M059J (cell line): ENCODE measurements around the gene FGFR2. TPM values are rescaled to one million over a fixed set of nuclear protein-coding genes. Genes with fewer than 3 reads are reported as not detected.

Experiments
- DNase-seq: peaks from one replicate; pipeline ENCODE4 v3.0.0-alpha.2; 2012; ENCODE audit warnings: low read depth
- total RNA-seq: library from RNA; depleted of rRNA; stranded (reverse); fragments of >200 nt; shearing (Covaris generic); gene quantifications from 2 replicates; pipeline ENCODE4 v1.2.3, GENCODE V29; 2014

FGFR2 gene
- total RNA-seq, 1 experiment from 2014 or later = 6.8 TPM

DNA sequence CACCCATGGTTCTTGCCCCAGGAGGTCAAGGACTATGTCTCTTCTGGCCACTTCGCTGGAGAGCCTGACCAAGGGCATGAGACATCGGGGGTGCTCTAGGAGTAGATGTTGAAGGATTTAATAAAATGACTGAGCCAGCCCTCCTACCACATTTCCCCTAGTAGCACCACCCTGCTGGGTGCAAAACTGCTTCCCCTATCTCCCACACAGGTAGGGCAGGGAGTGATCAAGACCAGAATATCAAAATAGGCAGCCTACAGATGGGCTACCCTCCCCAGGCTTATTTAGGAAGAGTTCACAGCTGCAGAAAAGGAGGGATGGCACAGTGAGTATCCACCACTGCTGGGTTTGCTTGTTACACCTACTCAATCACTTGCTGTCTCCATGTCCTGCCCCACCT is 103.9 kb downstream of the FGFR2 start:
- no peak for DNase-seq

DNA sequence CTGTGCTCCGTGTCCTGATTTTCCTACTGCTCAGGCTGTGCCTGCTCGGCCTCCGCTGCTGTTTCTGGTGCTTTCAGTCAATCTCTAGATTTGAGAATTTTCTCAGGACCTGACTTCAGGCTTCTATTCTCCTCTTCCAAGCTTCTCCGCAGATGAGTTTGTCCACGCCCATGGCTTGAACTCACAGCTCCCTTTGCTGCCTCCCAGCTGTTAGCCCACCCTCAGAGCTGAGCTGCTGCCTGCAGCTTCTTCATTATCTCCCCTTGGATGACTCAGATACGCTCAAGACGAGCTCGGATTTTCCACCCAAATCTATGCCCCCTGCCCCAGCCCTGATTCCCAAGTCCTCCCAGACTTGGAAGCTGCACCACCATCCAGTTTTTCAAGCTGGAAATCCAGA is 104.7 kb downstream of the FGFR2 start:
- no peak for DNase-seq

DNA sequence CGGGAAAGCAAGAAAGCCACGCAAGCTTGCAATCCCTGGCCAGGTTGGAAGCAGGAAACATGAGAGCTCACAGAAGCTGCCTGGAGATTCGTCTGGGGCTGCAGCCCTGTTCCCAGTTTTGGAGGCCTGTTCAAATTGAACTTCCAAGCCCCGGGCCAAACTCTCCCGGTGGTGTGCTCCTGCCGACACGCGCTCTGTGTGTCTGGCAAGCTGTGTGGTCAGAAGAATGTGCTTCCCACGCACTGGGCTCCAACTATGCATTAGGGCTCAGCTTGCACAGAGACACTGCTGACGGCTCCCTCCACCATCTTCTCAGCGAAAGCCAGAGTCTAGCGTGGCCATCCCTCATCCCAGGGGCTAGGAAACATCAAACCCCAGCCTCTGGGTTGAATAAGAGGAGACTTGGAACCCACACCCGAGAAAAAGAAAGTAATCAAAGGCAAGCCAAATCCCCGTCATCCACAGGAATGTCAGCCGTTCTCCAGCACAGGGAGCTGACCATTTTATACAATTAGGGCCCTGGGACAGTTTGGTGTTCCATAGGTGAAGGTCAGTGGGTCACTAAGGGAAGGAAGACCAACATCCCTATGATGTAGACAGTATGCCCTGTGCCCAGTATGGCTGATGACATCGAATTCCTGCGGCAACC is 107.2 kb downstream of the FGFR2 start:
- DNase-seq = no peak

DNA sequence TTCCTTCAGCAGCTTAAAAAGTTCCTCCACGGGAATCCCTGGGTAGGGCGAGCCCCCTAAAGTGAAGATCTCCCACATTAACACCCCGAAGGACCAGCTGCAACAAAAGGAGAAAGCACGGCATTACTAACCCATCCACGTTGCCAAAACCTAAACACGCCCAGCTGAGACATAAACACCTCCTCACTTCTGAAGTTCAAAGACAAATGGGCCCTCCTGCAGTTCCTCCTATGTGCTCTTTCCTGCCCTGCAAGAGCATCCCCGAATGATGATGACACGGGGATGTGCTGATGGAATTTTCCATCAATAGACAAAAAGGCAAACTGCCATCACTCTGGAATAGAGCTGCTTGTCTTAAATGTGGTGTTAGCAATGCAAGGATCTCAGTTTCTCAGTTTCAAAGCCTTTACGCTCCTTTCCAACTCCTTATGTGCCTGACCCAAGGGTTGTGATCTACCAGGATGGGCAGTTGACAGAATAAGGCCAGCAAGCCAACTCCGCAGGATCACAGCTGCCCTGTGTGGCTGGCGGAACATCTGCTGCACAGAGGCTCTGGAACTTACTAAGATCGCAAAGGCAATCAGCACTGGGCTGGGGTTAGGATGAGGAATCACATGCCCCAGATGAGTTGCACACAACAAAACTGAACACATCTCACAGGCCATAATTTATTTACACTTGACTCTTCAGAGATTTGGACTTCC is 112.7 kb downstream of the FGFR2 start:
- no peak for DNase-seq

DNA sequence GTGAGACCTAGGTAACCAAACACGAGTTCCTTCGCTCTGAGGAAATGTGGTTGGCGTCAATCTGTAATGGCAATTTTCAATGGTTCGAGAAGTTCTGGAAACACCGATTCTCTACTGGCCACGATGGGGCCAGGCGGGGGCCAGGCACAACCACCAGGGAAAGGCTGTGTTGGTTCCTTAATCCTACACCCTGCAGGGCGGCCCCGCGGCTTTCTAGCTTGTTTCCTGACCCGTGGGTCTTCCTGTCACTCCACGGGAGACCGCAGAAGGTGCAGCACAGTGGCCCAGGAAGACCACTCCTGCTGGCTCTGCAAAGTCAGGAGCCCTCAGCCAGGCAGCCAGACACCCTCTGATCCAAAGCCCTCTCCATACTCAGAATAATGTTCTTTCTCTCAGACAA is 113.4 kb downstream of the FGFR2 start:
- DNase-seq = no peak

DNA sequence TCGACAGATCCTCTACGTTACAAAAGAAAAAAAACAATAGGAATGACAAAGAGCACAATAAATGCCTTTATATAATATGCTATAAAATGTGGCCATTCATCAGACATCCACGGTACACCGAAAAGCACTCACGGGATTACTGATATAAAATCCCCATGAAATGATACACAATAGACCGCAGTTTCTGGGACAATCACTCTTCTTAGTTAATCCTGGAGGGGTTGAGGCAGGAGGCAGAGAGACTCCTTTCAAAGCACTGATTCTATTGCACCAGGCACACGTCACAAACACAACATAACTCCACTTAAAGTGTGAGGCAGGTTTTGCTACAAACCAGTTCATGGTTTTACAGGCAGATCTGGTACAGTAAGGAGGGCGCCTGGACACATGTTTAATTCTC is 113.8 kb downstream of the FGFR2 start:
- no peak for DNase-seq

DNA sequence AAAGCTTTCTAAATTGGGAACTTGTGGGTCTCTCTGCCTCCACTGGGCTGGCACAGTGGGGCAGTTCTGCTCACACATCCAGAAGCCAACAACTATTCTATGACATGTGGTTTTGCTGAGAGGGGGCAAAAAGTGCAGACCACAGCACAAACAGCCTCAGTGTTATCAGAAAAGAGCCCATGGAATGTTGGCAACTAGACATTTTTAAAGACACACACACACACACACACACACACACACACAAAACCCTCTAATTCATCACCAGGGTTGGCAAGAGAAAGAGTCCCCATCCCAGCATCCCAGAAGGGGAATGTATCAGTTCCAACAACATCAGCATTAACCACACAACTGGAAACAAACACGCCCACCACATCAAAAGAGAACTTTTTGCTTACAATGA is 117.1 kb downstream of the FGFR2 start:
- no peak for DNase-seq

DNA sequence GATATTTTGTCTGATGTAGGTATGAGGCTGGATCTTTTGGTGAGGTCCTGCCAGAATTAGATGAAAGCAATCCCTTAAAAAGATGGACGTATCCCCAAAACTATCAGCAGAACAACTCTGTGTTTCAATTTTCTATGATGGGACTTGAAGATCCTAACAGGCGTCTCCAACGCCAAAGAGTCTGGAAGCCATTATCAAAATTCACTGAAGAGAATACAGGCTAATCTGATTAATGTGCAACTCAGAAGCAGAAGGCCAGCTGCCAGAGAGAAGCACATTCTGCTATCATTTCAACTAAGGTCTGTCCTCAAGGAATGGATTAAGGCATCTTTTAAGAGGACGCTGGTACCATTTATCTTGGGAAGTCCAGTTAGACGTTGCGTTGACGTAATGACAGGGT is 119.7 kb downstream of the FGFR2 start:
- no peak for DNase-seq

DNA sequence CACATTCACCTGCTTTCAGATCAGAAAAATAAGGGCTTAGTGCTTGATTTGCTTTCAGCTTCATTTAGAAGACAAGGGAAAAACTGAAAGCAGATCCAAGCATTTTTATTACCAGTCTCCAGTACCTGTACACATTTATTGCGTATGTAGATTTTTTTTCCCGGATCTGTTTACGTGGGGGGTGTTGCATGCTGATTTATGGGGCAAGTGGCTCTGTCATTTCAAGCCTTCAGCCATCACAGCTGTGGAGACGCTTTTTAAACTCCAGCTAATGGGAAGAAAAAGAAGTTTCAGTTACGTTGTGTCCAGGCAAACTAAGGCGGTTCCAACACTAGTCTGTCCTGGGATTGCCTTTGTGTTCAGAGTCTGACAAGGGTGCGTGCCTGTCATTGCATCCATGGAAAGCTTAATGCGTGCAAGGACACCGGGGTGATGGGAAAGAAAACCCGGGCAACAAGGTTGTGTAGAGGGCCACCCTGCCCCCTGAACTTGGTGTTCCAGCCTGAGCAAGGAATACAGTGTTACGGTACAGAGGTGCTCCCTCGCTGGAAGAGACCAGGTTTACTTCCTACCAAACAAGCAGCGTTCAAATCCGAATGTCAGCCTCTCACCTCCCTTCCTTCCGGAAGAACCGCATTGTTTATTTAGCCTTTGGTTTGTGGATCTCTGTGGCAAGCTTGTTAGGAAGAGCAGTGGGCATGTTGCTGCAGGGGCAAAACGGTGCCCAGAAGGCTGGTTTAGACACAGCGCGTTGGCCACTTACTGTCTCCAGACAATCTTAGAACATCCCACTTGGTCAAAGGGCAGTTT is 128.2 kb downstream of the FGFR2 start:
- no peak for DNase-seq

DNA sequence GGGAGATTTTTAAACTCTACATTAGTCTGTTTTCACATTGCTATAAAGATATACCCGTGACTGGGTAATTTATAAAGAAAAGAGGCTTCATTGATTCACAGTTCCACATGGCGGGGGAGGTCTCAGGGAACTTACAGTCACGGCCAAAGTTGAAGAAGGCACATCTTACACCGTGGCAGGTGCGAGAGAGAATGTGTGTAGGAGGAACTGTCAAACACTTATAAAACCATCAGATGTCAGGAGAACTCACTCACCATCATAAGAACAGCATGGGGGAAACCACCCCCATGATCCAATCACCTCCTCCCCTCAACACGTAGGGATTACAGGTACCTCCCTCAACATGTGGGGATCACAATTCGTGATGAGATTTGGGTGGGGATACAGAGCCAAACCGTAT is 129.5 kb downstream of the FGFR2 start:
- no peak for DNase-seq

DNA sequence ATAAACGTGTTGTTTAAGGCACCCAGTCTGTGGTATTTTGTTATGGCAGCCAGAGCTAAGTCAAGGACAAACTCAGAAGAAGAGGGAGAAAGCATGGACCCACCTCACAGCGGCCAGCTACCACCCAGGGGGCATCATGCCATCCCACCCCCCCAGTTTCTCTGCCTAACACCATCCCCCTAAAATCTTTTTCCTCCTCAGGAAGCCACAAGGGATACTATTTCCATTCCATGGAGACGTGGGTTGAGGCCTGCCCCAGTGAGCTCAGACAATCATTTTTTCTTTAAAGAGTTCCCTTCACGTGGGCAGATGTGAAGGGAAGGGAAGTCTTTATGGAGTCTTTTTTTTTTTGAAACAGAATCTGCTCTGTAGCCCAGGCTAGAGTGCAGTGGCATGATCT is 131.8 kb downstream of the FGFR2 start:
- no peak for DNase-seq

DNA sequence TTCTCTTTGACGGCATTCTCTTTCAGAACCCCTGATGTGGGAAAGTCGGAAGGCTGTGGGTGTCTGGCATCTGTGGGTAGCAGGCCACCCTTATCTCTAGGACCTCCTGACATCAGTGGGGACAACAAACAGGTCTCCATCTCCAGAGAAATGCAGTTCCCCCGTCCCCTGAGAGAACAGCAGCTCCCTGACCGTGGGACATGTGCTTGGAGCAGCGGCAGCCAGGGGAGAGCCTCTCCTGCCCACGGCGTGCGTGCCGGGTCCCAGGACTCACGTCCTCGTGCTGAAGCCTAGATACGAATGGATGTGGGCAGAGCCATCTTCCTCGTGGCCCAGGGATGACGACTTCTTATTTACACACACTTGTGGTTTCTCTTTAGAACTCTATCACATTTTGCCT is 133.0 kb downstream of the FGFR2 start:
- no peak for DNase-seq

DNA sequence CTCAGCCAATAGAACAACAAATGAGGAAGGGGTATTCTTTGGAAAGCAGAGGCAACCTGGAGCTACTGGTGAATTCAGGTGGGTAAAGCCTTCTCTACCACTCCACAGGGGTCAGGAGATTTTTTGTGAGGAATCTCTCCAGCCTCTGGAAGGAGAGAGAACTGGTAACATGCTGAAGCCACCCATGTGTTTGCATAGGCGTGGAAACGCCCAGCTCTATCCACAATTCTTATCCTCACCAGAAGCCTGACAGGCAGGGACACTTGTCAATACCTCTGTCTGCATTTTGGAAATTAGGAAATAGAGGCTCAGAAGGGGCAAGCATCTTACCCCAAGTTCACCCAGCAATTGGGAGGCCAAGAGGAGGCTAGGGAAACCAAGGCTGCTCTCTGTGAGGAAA is 133.7 kb downstream of the FGFR2 start:
- DNase-seq = no peak

DNA sequence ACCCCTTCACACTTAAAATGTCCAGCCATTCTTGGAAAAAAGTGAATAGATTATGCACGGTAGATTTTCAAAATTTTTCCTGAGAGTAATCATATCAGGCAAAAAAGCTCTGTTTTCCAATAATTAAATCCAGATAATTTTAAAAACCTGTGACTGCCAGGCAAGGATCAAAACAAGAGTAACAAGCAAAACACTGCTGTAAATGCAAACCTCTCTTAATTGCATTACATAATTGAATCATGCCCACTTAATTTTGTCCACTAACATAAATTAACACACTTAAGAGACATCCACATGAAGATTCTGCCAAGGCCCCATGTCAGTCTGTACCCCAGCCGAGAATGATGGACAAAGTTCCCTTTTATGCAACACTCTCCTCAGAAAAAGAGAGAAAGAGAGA is 135.3 kb downstream of the FGFR2 start:
- no peak for DNase-seq

DNA sequence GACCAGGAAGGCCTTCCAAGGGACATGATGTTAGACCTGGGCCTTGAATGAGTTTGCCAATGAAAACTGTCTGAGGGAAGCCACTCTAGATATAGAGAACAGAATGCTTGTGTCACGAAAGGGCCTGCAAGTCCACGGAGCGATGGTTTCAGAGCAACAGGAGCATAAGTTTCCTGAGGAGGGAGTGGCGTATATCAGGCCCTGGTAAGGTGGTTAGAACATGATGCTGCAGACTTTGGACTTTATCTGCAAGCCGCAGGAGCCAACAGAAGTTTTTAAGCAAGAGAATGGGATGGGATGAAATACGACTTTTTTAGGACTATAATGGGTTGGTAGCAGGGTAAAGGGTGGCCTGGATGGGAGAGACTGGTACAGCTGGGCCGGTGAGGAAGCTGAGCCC is 136.0 kb downstream of the FGFR2 start:
- DNase-seq = no peak

DNA sequence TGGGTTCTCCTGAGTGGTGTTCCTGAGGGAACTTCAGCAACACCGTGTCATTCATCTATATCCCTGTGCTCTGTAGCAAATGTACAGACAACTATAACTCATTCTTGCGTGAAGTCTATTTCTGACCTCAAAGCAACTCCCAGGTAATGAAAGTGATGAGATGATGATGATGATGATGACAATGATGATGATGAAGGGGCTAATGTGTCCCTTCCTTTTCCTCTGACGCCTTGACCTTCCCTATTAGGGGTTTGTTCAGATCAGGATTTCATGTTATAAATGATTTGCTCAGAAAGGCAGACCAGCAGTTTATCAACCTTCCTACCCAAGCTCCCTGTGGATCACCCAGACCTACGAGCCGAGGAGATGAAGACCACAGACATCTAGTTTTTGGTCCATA is 136.9 kb downstream of the FGFR2 start:
- DNase-seq = no peak

DNA sequence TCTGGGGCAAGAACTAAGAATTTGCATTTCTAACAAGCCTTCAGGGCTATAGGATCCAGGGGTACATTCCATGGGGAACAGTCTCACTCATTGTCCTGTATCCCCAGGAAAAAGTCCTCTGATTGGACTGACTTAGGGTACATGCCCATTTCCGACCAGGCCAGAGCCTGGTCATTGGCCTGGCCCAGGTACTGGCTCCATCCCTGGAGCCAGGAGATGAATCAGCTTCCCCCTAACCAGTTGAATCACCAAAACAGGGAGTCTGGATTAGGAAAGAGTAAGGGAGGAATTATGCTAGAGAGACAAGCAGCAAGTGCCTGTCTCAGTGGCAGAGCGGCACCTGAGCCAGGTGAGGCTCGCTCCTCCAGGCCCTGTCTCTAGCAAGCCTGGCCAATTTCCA is 137.5 kb downstream of the FGFR2 start:
- DNase-seq = peak; percentile 63

DNA sequence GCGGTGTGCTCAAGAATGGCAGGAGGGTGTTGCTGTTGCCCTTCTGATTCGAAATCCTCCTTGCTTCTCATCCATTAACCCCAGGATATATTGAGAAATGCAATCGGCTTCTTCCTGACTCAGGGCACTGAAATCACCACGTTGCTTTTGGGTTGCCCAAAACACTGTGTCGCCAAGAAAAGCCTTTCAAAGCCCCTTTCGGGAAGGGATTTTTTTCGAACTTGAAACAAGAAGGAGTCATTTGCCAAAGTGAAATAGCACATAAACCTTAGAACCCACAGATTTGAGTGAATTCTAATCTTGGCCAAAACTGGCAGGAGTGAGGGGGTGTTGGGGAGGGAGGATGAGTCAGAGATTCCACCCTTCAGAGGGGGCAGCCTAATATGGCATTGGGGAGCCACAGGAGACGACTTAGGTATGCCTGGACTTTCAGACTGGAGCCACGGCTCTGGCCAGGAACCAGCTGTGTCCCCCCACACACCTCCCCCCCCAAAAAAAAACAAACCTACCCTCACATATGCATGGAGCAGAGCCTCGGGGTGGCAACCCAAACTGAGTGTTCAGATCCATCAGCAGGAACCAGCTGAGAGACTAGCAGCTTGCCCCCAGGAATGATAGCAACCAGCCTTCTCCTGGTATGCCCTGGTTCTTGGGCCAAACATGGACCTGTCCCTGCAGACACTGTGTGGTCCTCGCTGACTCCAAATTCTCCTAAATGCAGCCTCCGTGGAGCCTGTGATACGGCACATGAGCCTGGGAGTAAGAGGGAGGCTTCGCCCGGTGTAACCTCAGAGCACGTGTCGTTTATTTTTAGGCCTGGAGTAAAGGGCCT is 138.4 kb downstream of the FGFR2 start:
- DNase-seq = peak; percentile 83

DNA sequence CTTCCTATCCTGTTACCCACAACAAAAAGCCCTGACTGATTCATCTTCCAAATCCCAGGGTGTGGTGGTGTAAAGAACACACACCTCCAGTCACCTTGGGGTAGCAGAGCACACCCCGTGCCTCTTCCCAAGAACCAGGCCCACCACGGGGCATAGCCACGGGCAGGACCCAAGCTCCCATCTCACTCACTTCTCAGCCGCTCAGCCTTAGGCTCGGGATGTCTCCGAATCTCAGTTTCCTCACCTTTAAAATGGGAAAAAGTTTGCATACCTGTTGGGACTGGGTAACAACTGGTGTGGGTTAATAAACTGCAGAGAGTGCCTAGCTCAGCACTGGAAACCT is 139.0 kb downstream of the FGFR2 start:
- DNase-seq = peak; percentile 17

DNA sequence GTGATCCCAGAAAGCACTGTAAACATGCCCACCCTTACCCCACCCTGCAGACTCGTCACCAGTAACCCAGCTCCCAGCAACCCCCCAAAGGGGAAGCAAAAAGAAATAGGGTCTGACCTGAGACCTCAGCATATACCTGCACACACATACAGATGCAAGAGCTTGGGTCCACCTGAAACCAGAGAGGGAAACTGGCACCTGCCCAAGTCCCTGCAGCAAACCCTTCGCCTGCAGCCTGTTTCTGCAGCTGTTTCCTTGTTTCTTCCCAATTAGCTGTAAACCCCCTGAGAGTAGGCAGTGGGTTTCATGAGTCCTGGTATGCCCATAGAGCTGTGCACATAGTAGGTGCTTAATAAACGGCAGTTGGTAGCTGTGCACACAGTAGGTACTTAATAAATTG is 140.5 kb downstream of the FGFR2 start:
- no peak for DNase-seq

DNA sequence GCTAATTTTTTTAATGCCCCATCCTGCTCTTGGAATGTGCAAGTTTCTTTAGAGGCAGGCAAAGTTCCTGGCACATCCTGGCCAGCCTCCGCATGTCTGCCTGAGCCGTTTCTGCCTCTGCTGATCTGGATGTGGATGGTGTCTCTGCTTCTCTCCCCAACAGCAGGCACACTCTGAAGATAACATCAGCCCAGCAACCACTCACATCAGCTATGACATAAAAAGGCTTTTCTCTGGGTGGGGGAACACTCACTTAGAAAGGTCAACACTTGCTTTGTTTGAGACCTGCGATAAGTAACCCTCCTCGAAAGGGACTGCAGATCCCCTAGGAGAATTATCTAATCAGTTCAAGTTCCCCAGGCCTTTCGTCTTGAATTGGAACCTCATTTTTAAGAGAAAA is 142.9 kb downstream of the FGFR2 start:
- DNase-seq = no peak

DNA sequence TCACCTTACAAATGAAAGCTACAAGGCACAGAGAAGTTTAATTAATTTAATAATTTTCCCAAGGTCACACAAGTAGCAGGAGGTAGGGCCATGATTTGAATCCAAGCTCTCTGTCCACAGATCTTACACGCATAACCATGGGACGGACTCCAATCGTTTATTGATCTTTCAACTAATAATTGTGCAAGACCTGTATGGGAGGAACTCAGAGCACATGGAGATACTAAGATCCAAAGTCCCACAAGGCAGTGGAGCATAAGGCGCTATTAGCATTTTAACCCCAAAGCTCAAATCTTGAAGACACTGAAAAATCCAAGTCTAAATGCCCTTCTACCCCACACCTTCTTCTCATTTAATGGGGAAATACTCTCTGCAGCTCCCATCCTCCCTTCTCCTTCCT is 143.5 kb downstream of the FGFR2 start:
- DNase-seq = no peak
